ENCODE results near the gene ADAMTS1.

ADAMTS1 gene

GRCh38 chr21:26852423-26852822 lies 7.2 kb upstream of the ADAMTS1 start:
- no peaks in the 10 kb centered on the region for H3K36me3 ChIP-seq
- TF ChIP-seq CTCF (IDR thresholded peaks at IDR 0.05; ENCODE audit: low read depth, low read length): no peak
- no peak for DNase-seq
- no peak overlapping the region for H3K27ac ChIP-seq
- peaks cover 82% of the 10 kb centered on the region for H3K27me3 ChIP-seq (ENCODE audit: insufficient read depth, low read depth, severe bottlenecking)
- H3K4me3 ChIP-seq (ENCODE audit: low read depth, low read length): no peak overlapping the region
- H3K9me3 ChIP-seq (ENCODE audit: severe bottlenecking): no peaks in the 10 kb centered on the region

GRCh38 chr21:26851109-26851944 lies 6.1 kb upstream of the ADAMTS1 start:
- Histone ChIP-seq H3K36me3 (no peaks in the 10 kb centered on the region), H3K4me3 (ENCODE audit: low read depth, low read length) (no peak overlapping the region), H3K27ac (no peak overlapping the region), H3K27me3 (ENCODE audit: insufficient read depth, low read depth, severe bottlenecking) (peaks cover 86% of the 10 kb centered on the region), H3K9me3 (ENCODE audit: severe bottlenecking) (no peaks in the 10 kb centered on the region)
- DNase-seq: no peak
- TF ChIP-seq CTCF (IDR thresholded peaks at IDR 0.05; ENCODE audit: low read depth, low read length): no peak

GRCh38 chr21:26850116-26850643 lies 5.0 kb upstream of the ADAMTS1 start:
- TF ChIP-seq CTCF (IDR thresholded peaks at IDR 0.05; ENCODE audit: low read depth, low read length): no peak
- peaks cover 88% of the 10 kb centered on the region for H3K27me3 ChIP-seq (ENCODE audit: insufficient read depth, low read depth, severe bottlenecking)
- no peaks in the 10 kb centered on the region for H3K36me3 ChIP-seq
- H3K4me3 ChIP-seq (ENCODE audit: low read depth, low read length): no peak overlapping the region
- H3K9me3 ChIP-seq (ENCODE audit: severe bottlenecking): no peaks in the 10 kb centered on the region
- no peak for DNase-seq
- H3K27ac ChIP-seq: no peak overlapping the region

GRCh38 chr21:26849428-26850115 lies 4.4 kb upstream of the ADAMTS1 start:
- no peak for DNase-seq
- H3K36me3 ChIP-seq: no peaks in the 10 kb centered on the region

GRCh38 chr21:26847921-26848320 lies 2.7 kb upstream of the ADAMTS1 start:
- no peaks in the 10 kb centered on the region for H3K36me3 ChIP-seq
- H3K4me3 ChIP-seq (ENCODE audit: low read depth, low read length): no peak overlapping the region
- no peak overlapping the region for H3K27ac ChIP-seq
- peaks cover 15% of the 10 kb centered on the region for H3K9me3 ChIP-seq (ENCODE audit: severe bottlenecking)
- DNase-seq: no peak
- H3K27me3 ChIP-seq (ENCODE audit: insufficient read depth, low read depth, severe bottlenecking): peaks cover 90% of the 10 kb centered on the region
- TF ChIP-seq CTCF (IDR thresholded peaks at IDR 0.05; ENCODE audit: low read depth, low read length): no peak

More at GRCh38 chr21:26849428-26850115, 4.4 kb upstream of the ADAMTS1 start:
- no peak overlapping the region for H3K4me3 ChIP-seq (ENCODE audit: low read depth, low read length)
- H3K27ac ChIP-seq: no peak overlapping the region
- TF ChIP-seq CTCF (IDR thresholded peaks at IDR 0.05; ENCODE audit: low read depth, low read length): peak; percentile 15; the same call in 1 of the 2 replicates
- peaks cover 88% of the 10 kb centered on the region for H3K27me3 ChIP-seq (ENCODE audit: insufficient read depth, low read depth, severe bottlenecking)
- H3K9me3 ChIP-seq (ENCODE audit: severe bottlenecking): no peaks in the 10 kb centered on the region
